Fibroblast of mammary gland (primary cell): ENCODE results near the gene FCHSD2.

Experiments
- DNase-seq: peaks from one replicate; pipeline ENCODE4 v3.0.0-alpha.2; 2010; ENCODE audit warnings: low read depth
- H3K4me3 ChIP-seq: 2 replicates; pipeline ENCODE4 v1.5.1; 2011; ENCODE audit warnings: low read depth, mild to moderate bottlenecking, low read length, moderate library complexity; ENCODE audit not compliant: control insufficient read depth
- TF ChIP-seq, protein P1 (sequence below): conservative IDR thresholded peaks from 2 replicates; pipeline ENCODE4 v1.5.1; 2011; ENCODE audit warnings: low read depth, low read length, inconsistent platforms; ENCODE audit not compliant: control insufficient read depth, insufficient read depth

FCHSD2 gene

DNA sequence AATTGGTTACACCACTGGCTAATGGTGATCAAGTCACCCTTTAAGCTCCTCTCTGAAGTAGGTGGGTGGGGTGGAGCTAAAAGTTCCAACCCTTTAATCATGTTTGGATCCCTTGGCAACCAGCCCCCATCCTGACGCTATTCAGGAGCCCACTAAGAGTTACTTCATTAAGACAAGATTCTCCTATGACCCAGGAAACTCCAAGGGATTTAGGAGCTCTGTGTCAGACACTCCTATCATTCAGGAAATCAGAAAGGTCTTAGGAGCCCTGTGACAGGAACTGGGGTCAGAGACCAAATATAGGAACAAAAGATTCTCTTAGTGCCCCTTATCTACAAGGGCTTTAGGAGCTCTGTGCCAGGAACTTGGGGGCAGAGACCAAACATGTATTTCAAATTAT is 186.7 kb downstream of the FCHSD2 start:
- no peak overlapping the region for H3K4me3 ChIP-seq
- no peak for DNase-seq
- TF ChIP-seq, protein P1, sequence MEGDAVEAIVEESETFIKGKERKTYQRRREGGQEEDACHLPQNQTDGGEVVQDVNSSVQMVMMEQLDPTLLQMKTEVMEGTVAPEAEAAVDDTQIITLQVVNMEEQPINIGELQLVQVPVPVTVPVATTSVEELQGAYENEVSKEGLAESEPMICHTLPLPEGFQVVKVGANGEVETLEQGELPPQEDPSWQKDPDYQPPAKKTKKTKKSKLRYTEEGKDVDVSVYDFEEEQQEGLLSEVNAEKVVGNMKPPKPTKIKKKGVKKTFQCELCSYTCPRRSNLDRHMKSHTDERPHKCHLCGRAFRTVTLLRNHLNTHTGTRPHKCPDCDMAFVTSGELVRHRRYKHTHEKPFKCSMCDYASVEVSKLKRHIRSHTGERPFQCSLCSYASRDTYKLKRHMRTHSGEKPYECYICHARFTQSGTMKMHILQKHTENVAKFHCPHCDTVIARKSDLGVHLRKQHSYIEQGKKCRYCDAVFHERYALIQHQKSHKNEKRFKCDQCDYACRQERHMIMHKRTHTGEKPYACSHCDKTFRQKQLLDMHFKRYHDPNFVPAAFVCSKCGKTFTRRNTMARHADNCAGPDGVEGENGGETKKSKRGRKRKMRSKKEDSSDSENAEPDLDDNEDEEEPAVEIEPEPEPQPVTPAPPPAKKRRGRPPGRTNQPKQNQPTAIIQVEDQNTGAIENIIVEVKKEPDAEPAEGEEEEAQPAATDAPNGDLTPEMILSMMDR: no peak

DNA sequence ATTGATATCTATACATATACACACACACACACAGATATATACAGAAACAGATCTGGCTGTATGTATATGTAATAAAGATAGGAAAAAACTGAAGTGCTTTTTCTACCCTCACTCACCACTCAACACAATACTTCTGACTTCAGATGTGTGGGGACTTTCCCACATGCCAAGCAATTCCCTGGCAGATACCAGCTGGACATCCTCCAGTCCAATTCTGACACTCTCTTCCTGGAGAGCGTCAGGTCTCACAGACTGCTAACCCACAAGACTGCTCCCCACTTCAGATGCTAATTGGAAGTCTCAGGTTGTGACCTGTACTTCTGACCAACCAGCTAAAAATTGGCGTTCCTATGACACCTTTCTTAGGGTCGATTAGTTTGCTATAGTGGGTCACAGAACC is 187.3 kb downstream of the FCHSD2 start:
- no peak overlapping the region for H3K4me3 ChIP-seq
- no peak for DNase-seq
- TF ChIP-seq, protein P1: no peak

DNA sequence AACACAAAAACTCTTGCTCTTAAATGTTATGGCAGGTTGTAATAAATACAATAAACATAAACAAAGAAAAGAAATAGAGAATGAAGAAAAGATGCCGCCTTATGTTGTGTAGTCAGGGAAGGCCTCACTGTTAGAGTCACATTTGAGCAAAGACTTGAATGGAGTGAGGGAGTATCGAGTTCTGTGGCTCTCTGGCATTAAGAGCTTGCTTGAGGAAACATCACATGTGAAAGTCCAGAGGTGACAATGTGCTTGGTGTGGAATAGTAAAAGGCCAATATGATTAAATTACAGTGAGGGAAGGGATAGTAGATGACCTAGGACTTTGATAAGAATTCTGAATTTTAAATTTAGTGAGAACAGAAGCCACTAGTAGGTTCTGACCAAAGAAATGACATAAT is 188.5 kb downstream of the FCHSD2 start:
- no peak overlapping the region for H3K4me3 ChIP-seq
- TF ChIP-seq, protein P1: no peak
- no peak for DNase-seq

DNA sequence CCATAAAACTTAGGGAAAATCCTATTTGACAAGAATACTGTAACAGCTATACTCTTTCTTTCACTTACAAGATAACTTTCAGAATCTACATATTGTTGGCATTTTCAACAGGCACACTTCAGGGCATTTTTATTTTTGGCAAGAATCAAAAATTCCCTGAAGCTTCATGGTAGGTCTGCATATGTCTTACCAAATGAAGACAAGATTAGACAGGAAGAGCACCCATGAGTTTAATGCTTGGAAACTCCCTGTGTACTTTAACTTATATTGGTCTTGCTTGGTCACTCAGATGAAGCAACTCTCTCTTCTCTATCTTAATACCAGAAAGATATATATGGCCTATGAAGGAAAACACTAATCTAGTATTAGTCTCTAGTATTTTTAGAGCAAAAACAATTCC is 190.2 kb downstream of the FCHSD2 start:
- no peak for DNase-seq
- TF ChIP-seq, protein P1: no peak
- H3K4me3 ChIP-seq: no peak overlapping the region

DNA sequence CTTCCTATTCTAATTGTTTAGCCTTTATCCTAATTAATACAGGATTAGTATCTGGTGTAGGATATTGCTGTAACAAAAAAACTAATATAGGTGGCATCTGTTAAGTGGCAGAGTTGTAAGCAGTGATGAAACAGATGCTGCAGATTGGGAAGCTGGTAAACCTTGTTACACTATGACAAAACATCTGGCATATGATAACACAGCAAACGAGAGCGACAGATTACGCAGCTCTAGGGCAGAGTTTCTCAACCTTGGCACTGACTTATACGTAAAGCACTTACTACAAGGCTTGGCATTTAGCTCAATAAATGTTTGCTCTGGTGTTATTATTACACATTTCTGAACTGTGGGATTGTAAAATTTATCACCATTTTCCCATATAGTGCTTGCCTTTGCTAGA is 190.9 kb downstream of the FCHSD2 start:
- TF ChIP-seq, protein P1: no peak
- DNase-seq: peak; percentile 64
- no peak overlapping the region for H3K4me3 ChIP-seq

DNA sequence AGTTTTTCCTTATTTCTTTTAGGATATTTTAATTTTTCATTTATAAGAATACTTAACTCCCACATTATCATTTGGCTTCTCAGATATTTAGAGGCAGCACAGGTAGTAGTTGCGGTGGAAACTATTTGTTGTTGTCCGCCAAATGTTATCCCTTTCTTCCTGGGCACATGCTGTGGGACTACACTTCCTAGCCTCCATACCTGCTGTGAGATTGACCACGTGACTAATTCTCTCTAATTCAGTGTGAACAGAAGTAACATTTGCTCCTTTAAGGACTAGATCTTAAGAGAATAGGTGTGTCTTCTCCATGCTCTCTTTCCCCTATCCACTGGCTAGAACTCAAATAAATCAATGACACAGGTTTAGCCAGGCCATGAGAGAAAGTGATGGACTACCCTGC is 191.4 kb downstream of the FCHSD2 start:
- no peak overlapping the region for H3K4me3 ChIP-seq
- TF ChIP-seq, protein P1: no peak
- no peak for DNase-seq

DNA sequence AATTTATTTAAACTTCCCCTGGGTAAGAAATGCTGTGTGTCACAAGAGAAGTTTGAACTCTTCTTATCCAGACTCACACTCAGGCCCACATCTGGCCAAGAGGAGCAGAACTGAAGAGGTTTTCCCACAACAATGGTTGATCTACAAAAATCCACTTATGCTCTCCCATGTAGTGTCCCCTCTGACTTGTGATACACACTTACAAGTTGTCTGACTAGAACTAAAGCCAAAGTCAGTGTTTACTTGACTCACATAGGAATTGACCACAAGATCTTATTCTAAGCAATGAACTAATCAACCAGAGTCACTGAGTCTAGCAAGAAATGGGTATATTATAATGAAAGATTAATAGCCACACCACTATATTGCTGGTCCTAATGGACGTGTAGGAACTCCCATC is 194.9 kb downstream of the FCHSD2 start:
- no peak overlapping the region for H3K4me3 ChIP-seq
- DNase-seq: no peak
- TF ChIP-seq, protein P1: no peak
